ENCODE data around the gene MFSD12. TPM values are rescaled to one million over a fixed set of nuclear protein-coding genes. Genes with fewer than 3 reads are reported as not detected.
"Not testable (repeated sequence)": the region's sequence is repeated elsewhere in the genome, so short reads cannot be mapped to it uniquely, and the experiment has no call there.

Gene MFSD12
- total RNA-seq, 2 donors from 2014 or later = 31.0 to 41.1 TPM

DNA sequence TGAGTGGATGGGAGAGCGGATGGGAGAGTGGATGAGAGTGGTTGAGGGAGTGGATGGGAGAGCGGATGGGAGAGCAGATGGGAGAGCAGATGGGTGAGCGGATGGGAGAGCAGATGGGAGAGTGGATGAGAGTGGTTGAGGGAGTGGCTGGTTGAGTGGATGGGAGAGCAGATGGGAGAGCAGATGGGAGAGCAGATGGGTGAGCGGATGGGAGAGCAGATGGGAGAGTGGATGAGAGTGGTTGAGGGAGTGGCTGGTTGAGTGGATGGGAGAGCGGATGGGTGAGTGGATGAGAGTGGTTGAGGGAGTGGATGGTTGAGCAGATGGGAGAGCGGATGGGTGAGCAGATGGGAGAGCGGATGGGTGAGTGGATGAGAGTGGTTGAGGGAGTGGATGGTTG, 28.1 kb downstream of the MFSD12 start:
- DNase-seq; intact Hi-C loops (cut with DNase I, micrococcal nuclease); ATAC-seq: not testable (repeated sequence)

DNA sequence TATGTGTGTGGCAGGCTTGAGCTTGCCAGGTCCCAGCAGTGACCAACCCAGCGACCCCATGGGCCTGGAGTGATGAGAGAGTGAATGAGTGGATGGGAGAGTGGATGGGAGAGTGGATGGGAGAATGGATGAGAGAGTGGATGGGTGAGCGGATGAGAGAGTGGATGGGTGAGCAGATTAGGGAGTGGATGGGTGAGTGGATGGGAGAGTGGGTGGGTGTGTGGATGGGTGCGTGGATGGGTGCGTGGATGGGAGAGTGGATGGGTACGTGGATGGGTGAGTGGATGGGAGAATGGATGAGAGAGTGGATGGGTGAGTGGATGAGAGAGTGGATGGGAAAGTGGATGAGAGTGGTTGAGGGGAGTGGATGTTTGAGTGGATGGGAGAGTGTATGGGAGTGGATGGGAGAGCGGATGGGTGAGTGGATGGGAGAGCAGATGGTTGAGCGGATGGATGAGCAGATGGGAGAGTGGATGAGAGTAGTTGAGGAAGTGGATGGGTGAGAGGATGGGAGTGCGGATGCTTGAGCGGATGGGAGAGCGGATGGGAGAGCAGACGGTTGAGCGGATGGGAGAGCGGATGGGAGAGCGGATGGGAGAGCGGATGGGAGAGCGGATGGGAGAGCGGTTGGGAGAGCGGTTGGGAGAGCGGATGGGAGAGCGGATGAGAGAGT, 28.7 kb downstream of the MFSD12 start:
- ATAC-seq (no peak), DNase-seq (no peak)
- intact Hi-C loops (cut with DNase I, micrococcal nuclease) = no loop called here

- DNase-seq (no peak), ATAC-seq (no peak)
- intact Hi-C loops (cut with DNase I, micrococcal nuclease) = no loop called here
These were observed 29.3 kb downstream of the MFSD12 start for GRCh38 chr19:3528080-3528479.

GRCh38 chr19:3527238-3527910, 30.0 kb downstream of the MFSD12 start:
- intact Hi-C loops (cut with DNase I, micrococcal nuclease) = no loop called here
- ATAC-seq (no peak), DNase-seq (no peak)

DNA sequence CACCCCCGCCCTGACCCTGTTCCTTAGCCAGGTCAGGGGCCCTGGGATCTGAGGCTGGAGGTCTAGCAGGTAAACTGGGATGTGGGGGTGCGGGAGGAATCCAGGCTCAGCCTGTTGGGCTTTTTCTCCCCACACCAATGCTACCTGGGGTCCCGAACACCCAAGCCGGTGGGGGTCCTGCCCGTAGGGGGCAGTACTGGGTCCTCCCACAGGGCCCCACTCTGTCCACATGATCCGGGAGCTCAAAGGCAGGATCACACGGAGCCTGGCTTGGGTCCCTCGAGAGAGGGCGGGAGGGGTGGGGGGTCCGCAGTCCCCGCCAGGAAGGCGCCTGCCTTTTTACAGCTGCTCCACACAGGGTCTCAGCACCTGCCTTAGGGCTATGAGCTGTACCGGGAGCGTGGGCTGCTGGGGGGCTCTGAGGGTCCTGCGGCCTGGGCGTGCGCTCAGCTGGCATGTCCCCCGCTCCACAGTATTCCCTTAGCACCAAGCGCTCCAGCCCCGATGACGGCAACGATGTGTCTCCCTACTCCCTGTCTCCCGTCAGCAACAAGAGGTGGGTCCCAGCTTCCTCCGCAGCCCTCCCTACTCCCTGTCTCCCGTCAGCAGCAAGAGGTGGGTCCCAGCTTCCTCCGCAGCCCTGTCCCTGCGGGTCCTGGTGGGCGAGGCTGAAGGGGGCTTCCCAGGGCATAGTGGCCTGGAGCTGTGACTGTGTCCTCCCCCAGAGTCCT, 30.7 kb downstream of the MFSD12 start:
- intact Hi-C loops (cut with DNase I, micrococcal nuclease) = no loop called here
- ATAC-seq = no peak
- no peak for DNase-seq

GRCh38 chr19:3524904-3525451, 32.4 kb downstream of the MFSD12 start:
- no peak for ATAC-seq
- intact Hi-C loops (cut with DNase I, micrococcal nuclease) = no loop called here
- DNase-seq = no peak

GRCh38 chr19:3524078-3524842, 33.1 kb downstream of the MFSD12 start:
- intact Hi-C loops (cut with DNase I, micrococcal nuclease) = no loop called here
- DNase-seq (no peak), ATAC-seq (no peak)

GRCh38 chr19:3523361-3524077, 33.9 kb downstream of the MFSD12 start:
- intact Hi-C loops (cut with DNase I, micrococcal nuclease) = no loop called here

GRCh38 chr19:3522421-3523360, 34.7 kb downstream of the MFSD12 start:
- ATAC-seq (no peak), DNase-seq (no peak)
- intact Hi-C loops (cut with DNase I, micrococcal nuclease) = no loop called here

More at GRCh38 chr19:3523361-3524077, 33.9 kb downstream of the MFSD12 start:
- DNase-seq = no peak
- ATAC-seq = no peak

DNA sequence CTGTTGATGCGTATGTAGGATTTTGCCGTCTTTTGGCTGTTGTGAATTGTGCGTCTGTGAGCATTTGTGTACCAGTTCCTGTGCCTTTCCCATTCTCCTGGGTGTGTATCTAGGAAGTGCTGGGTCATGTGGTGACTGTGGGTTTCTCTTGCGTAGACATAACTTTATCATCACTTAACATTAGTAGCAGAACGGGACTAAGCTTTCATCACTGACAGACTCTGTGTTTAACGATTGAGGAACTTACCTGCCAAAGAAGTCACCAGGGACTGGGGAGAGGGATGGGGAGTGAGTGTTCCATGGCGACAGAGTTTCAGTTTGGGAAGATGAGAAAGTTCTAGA, 36.3 kb downstream of the MFSD12 start:
- intact Hi-C loops (cut with DNase I, micrococcal nuclease) = no loop called here
- ATAC-seq (no peak), DNase-seq (no peak)

GRCh38 chr19:3520166-3521103, 37.0 kb downstream of the MFSD12 start:
- intact Hi-C loops (cut with DNase I, micrococcal nuclease) = no loop called here
- DNase-seq (no peak), ATAC-seq (peak; percentile 69)

DNA sequence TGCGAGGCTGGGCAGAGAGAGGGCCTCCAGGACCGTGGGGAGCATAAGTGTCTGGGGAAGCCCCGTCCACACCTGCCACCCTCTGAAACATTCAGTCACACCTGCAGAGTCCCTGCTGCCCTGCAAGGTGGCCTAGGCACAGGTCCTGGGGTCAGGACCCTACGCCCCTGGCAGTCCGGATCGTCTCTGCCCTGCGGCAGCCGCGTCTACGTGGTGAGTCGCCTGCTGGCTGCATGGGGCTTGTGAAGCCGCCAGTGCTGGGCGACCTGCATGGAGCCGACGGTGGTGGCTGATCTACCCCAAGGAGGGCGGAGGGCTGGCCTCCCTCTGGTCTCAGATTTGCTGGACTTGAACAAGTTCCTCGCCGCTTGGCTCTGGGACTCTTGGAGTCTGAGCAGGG, 38.3 kb downstream of the MFSD12 start:
- intact Hi-C loops (cut with DNase I, micrococcal nuclease) = no loop called here

DNA sequence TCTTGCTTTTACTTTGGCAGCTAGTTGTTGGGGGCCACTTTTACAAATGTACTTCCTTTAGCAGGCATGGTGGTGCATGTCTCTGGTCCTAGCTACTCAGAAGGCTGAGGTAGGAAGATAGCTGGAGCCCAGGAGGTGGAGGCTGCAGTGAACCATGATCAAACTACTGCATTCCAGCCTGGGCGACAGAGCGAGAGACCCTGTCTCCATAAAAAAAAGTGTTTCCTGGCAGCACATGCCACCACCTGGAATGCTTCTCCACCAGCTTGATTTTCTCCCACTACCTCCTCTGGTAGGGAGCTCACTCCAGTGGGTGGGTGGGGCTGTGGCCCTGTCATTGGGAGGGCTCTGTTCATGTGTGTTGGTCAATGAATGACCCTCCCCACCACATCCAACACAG, 38.7 kb downstream of the MFSD12 start:
- DNase-seq (no peak), ATAC-seq (no peak)
- intact Hi-C loops (cut with DNase I, micrococcal nuclease) = no loop called here

More for the DNA sequence above, 38.3 kb downstream of the MFSD12 start:
- ATAC-seq (no peak), DNase-seq (no peak)

- ATAC-seq = no peak
- DNase-seq = no peak
- intact Hi-C loops (cut with DNase I, micrococcal nuclease) = no loop called here
These were observed 39.1 kb downstream of the MFSD12 start for GRCh38 chr19:3518255-3518654.

DNA sequence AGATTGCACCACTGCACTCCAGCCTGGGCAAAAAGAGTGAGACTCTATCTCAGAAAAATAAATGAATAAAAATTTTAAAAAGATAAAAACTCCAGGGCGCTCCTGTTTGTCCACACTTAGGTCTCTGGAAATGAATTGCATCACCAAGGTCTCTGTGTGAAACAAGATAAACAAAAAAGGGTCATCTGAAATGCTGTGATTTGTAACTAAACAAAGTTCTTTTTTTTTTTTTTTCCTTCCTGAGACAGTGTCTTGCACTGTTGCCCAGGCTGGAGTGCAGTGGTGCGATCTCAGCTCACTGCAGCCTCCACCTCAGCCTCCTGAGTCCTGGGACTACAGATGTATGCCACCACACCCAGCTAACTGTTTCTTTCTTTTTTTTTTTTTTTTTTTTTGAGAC, 39.7 kb downstream of the MFSD12 start:
- ATAC-seq (no peak), DNase-seq (no peak)
- intact Hi-C loops (cut with DNase I, micrococcal nuclease) = no loop called here

- intact Hi-C loops (cut with DNase I, micrococcal nuclease) = no loop called here
- DNase-seq = peak; percentile 43 to 61
- peak; percentile 70 for ATAC-seq
These were observed 40.6 kb downstream of the MFSD12 start for GRCh38 chr19:3516675-3517207.

Data from left colon (tissue), 2 donors.